ENCODE results near the gene PHF20.
"Not testable (repeated sequence)": the region's sequence is repeated elsewhere in the genome, so short reads cannot be mapped to it uniquely, and the experiment has no call there.

Gene PHF20

DNA sequence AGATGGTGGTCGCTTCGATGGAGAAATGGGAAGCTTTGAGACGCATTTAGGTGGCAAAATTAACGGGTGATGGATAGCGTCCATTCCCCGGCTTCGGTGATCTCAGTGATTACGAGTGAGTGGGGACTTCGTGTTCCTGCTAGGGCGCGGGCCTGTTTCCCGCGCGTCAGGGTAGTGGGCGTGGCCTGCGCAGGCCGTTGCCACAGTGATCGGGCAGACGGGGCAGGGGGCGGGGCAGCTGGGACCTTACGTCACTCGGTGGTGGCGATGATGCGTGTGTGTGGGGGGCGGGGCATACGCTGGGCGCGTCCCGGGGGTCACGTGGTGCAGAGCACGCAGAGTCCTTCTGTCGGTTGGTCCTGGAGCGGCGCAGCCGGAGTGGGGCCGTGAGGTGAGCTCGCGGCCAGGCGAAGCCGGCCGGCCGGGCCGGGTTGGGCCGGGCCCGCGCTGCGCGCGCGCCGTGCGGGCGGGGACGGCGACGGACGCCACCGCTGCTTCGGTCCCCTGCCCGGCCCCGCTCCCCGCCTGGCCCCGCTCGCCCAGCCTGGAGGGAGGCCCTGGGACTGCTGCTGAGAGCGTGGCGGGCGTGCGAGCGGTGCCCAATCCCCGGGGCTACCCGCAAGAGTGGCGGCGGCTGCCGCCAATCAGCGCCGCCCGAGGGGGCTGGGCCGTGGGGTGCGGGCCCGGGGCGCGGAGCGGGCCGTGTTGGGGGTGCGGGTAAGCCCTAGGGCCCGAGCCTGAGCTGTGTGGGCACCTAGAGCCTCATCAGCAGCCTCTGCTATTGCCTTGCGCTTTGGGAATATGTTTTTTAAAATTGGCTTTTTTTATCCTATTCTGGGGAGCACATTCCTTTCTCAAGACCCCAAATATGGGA, at the start of gene PHF20:
TSS of gene PHF20 (plus strand) at position 327 of the 874 bp plus-strand sequence. CDS start 29,508 bp downstream, outside the sequence.
- TF ChIP-seq ZFX (IDR thresholded peaks at IDR 0.05), result peak; percentile 88
- TF ChIP-seq, protein P1, sequence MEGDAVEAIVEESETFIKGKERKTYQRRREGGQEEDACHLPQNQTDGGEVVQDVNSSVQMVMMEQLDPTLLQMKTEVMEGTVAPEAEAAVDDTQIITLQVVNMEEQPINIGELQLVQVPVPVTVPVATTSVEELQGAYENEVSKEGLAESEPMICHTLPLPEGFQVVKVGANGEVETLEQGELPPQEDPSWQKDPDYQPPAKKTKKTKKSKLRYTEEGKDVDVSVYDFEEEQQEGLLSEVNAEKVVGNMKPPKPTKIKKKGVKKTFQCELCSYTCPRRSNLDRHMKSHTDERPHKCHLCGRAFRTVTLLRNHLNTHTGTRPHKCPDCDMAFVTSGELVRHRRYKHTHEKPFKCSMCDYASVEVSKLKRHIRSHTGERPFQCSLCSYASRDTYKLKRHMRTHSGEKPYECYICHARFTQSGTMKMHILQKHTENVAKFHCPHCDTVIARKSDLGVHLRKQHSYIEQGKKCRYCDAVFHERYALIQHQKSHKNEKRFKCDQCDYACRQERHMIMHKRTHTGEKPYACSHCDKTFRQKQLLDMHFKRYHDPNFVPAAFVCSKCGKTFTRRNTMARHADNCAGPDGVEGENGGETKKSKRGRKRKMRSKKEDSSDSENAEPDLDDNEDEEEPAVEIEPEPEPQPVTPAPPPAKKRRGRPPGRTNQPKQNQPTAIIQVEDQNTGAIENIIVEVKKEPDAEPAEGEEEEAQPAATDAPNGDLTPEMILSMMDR (conservative IDR thresholded peaks at IDR 0.05), result no peak
- peak within 1 kb of the TSS; percentile 85 for H3K27ac ChIP-seq

DNA sequence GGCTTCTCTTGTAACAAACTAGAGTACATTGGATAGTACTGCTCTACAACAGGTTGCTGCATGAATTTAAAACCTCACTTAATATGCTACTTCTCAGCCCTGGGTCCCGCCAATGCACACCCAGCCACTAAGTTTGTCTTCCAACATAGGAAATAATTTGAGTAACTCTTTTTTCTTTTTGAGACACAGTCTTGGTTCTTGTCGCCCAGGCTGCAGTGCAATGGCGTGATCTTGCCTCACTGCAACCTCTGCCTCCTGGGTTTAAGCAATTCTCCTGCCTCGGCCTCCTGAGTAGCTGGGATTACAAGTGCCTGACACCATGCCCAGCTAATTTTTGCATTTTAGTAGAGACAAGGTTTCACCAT, 48.6 kb upstream of the PHF20 start:
- H3K27ac ChIP-seq, result not testable (repeated sequence)

DNA sequence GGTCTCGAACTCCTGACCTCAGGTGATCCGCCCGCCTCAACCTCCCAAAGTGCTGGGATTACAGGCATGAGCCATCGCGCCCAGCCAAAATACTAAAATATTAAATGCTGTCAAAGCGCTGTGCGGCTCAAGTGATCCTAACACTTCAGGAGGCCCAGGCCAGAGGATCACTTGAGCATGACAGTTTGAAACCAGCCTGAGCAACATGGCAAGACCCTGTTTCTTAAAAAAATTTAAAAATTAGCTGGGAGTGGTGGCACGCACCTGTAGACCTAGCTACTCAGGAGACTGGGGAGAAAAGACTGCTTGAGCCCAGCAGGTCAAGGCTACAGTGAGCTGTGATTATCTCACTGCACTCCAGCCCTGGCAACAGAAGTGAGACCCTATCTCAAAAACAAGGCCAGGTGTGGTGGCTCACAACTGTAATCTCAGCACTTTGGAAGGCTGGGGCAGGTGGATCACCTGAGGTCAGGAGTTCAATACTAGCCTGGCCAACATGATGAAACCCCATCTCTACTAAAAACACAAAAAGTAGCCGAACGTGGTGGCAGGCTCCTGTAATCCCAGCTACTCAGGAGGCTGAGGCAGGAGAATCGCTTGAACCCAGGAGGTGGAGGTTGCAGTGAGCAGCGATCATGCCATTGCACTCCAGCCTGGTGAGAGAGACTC, 48.0 kb upstream of the PHF20 start:
- not testable (repeated sequence) for H3K27ac ChIP-seq

DNA sequence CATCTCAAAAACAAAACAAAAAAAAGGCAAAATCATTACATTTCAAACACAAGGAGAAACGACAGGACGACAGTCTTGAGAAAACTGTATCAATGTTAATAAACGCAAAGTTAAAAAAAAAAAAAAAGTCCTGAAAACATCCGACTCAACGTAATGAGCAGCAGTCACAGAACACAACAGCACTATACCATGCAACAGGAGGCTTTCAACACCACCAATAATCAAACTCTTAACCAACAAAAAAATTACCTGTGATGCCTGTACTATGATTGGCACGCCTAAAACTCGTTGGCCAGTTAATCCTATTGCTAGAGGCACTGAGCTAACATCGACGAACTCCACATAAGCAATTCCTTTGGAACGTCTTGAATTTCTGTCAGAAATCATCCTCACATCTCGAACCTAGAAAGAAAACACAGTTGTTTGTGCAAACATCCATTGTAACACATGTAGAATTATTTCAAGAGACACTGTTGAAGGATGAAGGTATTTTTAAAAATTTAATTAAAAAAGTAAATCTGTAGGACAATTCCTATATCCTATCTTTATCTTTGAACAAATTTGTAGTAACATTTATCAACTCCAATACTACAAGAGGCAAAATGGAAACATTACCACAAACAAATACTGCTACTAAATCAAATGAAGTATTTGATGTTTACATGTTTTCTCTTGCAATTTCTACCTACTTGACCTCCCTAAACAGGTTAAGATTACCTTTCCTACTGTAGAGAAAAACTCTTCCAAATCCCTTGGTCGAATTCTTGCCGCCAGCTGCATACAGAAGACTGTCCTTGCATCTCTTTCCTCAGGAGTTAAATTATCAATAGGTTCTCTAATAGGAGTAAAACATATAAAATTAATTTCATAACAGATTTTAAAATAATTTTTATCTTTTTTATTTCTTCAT, 47.2 kb upstream of the PHF20 start:
- H3K27ac ChIP-seq, result no peak overlapping the region
- TF ChIP-seq ZFX (IDR thresholded peaks at IDR 0.05), result no peak
- TF ChIP-seq, protein P1 (conservative IDR thresholded peaks at IDR 0.05), result no peak

DNA sequence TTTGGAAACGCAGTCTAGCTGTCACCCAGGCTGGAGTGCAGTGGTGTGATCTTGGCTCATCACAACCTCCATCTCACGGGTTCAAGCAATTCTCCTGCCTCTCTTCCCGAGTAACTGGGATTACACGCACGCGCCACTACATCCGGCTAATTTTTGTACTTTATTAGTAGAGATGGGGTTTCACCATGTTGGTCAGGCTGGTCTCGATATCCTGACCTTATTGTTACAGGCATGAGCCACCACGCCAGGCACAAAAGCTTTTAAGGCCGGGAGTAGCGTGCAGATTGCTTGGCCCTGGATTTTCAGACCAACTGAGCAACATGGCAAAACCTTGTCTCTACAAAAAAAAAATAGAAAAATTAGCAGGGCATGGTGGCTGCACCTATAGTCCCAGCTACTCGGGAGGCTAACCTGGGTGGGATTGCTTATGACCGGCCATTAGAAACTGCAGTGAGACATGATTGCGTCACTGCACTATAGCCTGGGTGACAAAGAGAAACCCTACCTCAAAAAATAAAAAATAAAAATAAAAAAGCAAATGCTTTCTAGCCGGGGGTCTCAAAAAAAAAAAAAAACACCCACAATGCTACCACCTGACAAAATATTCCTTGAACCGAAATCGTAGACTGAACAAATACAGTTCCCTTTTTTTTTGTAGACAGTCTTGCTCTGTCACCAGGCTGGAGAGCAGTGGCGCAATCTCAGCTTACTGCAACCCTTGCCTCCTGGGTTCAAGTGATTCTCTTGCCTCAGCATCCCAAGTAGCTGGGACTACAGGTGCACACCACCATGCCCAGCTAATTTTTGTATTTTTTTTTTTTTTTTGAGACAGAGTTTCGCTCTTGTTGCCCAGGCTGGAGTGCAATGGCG, 44.7 kb upstream of the PHF20 start:
- H3K27ac ChIP-seq, result no peak overlapping the region
- TF ChIP-seq, protein P1 (conservative IDR thresholded peaks at IDR 0.05), result no peak
- no peak for TF ChIP-seq ZFX (IDR thresholded peaks at IDR 0.05)

DNA sequence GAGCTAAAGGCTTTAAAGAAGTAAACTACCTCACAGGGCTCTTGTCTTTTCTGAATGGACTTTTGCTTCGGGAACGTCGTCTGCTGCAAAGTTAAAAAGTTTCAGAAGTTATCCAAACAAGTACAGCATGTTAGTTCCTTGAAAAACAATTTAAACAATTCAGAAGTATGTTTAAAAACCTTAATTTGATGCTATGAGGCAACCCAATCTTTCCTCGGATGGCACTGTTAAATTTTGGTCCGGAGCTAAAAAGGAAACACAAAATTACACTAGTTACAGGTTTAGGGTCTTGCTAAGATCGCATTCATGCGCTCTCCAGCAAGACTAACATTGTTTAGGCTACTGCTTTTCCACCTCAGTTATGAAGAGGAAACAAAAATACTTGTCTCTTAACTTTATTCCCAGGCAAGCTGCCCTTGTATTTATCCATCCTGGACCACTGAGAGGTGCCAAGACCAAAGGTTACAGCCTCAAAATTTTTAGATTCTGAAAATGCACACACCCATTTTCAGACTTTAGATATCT, 42.5 kb upstream of the PHF20 start:
- H3K27ac ChIP-seq, result no peak overlapping the region
- TF ChIP-seq, protein P1 (conservative IDR thresholded peaks at IDR 0.05), result no peak
- no peak for TF ChIP-seq ZFX (IDR thresholded peaks at IDR 0.05)

DNA sequence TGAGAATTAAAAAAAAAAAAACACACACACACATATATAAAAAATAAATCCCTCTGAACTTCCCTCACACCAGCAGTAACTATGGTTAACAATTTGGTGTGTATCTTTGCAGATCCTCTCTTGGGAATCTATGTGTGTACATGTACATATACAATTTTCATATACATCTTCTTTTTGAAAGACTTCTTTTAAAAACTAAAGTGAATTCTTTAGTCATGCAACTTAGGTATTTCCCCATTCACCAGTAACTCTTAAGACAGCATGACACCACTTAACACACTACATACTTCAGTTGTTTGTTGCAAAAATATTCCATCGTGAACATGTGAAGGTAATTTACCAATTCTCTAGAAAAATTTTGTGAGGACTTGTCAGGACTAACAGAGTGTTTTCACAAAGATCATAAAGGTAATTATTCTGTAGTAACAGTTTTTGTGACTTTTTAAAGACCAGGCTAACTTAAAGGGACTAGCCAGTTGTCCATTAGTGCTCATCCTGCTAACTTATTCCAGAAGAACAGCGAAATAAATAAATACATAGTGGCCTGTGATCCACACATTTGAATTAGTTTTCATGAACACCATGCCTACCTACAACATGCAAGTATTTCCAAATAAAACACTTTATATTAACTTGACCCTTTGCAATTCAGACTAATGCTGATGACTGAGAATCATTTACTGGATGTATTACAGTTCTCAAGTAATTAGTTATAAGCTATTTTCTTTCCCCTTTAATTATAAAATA, 41.8 kb upstream of the PHF20 start:
- H3K27ac ChIP-seq, result no peak overlapping the region
- TF ChIP-seq, protein P1 (conservative IDR thresholded peaks at IDR 0.05), result no peak
- TF ChIP-seq ZFX (IDR thresholded peaks at IDR 0.05), result no peak

All from C4-2B (cell line).